ENCODE measurements around the gene HCRTR2.
"Not testable (repeated sequence)": the region's sequence is repeated elsewhere in the genome, so short reads cannot be mapped to it uniquely, and the experiment has no call there.

Gene HCRTR2

DNA sequence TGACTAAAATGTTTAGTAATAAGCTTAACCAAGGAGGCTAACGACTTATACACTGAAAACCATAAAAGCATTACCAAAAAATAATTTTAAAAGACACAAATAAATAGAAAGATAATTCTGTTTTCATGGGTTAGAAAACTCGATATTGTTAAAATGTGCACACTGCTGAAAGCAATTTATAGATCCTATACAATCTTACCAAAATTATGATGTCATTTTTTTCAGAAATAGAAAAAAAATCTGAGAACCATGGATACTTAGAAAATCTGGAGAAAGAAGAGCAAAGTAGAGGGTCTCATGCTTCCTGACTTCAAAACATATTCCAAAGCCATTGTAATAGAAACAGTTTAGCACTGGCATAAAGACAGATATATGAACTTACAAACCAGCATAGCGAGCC, 46.6 kb downstream of the HCRTR2 start:
- no peak for DNase-seq

DNA sequence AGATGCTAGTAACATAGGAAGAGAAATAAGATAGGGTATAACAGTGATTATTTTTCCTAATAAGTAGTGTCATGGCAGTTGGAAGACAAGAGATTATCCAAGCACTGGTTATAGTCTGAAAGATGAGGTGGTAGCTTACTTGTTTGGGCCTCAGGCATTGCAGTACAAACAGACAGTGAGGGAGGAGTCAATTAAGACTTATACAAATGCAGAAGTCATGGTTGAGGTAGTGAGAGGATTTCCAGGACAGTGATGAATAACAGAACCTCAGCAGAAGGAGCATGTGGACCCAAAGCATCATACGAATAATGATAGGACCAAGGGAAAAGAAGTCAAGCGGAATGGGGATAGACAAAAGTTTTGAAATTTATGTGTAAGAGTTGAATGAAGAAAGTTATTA, 53.5 kb downstream of the HCRTR2 start:
- no peak for DNase-seq

DNA sequence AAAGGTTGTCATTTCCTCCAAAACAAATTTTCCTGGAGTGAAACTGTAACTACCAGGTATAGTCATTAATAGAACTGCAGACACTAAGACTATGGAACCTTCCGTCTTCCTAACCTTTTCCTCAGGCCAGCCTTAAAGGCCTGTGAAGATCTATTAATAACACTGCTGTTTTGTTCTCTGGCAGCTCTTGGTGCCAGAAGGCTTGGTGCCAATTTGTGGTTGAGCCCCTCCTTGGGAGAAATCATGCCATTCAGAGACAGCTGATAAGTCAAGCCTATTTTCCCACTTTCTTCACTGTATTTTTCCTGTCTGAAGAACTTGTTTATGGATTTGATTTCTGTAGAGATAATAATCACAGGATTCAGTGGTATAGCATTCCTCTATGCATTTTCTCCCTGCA, 64.8 kb downstream of the HCRTR2 start:
- DNase-seq = no peak

DNA sequence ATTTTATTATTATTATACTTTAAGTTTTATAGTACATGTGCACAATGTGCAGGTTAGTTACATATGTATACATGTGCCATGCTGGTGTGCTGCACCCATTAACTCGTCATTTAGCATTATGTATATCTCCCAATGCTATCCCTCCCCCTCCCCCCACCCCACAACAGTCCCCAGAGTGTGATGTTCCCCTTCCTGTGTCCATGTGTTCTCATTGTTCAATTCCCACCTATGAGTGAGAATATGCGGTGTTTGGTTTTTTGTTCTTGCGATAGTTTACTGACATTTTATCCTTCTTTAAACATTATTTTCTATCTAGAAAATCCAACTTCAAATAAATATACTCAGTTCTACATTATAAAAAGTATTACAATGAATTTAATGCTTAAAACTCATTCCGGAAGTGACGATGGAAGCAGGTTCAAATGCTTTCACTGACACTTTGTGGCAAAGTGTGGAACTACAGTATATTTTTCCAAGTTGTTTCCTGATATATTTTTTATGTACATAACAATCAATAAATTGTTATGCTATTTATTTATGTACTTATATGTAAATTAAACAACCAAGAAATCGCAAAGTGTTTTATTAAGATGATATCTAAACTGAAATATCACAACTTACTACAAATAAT, 66.8 kb downstream of the HCRTR2 start:
- DNase-seq = not testable (repeated sequence)

DNA sequence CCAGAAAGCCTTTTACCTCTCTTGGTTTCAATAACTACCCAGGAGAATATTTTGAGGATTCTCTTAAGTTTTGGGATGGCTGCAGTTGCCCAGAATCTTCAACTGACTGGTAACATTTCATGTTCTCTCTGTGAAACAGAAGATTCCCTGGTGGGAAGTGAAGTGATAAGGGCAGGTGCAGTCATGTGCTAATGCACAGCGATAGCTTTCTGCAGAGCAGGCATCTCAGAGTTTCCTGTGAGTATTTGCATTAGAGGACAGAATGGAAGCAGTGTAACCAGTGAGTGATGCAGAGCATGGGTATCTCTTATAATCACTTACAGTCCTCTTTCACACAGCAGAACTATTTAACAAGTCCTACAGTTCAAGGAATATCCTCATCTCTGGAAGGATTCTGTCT, 76.1 kb downstream of the HCRTR2 start:
- DNase-seq = no peak

DNA sequence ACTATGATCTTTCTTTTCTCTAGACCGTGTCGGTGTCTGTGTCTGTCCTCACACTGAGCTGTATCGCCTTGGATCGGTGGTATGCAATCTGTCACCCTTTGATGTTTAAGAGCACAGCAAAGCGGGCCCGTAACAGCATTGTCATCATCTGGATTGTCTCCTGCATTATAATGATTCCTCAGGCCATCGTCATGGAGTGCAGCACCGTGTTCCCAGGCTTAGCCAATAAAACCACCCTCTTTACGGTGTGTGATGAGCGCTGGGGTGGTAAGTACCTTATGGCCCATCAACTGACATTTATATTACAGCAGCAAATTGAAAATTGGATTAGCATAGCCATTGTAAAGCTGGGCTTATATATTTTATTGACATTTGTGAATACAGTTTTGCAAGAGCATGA, 80.8 kb downstream of the HCRTR2 start:
- DNase-seq = no peak

DNA sequence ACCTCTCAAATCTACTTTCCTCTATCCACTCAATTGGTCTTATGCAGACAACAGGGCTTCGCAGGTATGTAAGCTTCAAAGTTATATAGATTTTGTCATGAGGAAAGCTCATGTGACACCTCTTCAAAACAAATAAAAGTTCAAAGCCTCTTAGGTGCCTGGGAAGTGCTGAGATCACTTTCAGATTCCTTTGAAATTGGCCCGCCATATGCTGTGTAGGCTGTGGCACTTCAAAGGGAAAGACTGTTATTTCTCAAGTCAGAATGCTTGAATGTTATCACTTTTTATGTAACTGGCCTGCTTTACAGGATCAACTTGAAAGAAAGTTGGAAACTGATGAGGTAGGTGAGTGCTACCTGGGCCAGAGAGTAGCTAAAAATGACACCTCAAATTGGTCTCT, 85.9 kb downstream of the HCRTR2 start:
- DNase-seq = no peak

DNA sequence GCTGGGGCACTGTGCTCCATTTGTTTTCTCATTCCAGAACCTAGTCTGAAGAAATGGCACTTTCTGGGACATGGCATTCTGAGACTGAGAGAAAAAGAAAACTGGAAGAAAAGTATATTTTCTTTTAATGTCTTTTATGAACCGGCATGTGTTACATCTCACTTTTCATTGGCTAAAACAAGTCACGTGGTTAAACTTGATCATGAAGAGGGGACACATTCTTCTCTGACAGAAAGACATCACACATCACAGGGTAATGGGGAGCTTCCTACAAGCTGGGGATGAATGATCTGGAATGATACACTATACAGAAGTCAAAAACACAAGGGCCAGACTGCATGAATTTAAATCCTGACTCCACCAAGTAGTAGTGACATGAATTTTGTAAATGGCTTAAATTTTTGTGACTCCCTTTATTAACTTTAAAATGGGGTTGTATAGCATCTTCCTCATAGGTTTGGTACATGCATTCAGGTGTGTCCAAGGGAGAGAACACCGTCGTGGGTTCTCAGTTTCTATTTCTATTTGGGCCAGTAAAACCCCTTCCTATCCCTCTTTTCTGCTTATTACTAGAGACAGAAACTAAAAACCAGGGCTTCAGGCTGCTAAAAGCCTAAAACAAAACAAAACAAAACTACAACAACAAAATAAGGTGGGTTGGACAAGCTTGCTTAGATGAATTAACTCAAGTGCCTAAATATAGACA, 91.2 kb downstream of the HCRTR2 start:
- DNase-seq = no peak

DNA sequence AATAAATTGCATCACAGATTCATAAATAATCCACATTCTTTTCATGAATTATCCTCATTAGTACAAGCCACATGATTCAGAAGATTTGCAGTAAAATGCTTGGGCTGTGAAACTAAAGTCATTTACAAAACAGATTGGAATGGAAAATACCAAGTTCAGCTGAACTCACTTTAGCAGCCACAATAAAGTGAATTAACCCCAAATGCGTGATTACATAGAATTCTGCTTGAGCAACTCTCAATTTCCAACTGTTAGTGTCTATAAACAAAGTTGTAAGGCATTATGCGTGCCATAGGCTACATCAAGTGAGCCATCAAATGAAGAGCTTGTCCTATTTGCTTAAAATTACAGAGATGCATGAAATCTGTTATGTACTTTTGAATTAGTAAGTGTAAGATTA, 92.6 kb downstream of the HCRTR2 start:
- DNase-seq = no peak

DNA sequence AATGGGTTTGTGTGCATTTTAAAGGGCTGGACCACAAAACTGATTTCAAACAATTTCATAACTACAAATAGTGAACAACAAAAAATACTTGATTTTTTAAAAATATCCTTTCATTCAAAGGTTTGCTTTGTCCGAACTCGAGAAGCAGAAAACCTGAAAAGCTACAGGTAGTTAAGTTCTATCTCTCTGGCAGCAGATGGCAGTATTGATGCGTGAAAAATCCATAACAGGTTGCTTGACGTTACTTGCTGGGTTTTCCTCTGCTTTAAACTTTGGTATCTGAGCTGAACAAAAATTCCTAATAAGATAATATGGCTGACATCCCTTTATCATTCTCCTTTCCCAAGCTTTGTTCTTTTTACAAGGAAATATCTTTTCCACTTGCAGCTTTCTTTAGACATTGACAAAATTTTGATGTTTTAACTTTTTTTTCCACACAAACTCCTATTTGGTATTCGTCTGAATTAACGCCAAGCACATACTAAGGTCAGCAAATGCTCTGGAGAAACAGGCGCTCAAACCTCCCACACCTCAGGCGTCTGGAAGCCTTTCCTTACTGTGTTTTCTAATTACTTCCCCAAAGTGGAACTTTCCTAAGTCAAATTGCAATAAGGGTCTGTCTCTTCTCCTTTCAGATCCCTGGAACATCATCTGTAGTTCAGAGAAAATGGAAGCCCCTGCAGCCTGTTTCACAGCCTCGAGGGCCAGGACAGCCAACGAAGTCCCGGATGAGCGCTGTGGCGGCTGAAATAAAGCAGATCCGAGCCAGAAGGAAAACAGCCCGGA, 102.6 kb downstream of the HCRTR2 start:
- DNase-seq = peak; percentile 67

DNA sequence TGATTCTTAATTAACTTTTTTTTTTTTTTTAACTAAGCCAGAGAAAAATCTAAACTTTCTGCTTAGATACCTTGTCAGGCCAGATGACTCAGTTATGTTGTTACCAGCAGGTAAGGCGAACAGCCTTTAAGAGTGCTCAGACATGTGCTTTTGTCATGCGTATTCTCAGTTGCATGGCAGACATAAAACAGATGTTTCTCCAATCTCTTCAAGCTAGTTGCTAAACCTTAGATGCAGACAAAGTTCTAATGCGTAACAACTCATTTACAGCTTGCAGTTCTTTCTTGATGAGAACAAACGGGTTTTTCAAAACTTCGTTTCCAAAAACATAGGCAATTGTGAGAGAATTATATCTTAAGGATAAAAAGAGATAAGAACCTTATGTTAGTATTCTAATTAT, 103.3 kb downstream of the HCRTR2 start:
- no peak for DNase-seq

DNA sequence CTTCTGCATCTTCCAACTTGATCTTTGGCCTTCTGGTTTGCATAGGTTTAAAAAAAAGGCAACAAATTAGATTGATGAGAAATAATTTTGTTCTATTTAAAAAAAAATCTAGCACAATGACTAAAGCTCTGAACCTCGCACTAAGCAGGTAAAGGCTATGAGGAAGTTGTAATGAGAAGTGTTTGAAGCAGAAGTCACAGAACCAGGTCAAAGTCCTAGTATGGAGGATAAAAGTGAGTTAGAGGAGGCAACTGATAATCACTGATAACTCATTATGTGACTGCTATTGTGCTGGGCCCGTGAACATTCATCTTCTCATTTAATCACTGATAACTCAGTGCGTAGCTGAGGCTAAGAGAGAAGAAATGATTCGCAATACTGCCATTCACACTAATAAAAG, 106.9 kb downstream of the HCRTR2 start:
- DNase-seq = no peak

DNA sequence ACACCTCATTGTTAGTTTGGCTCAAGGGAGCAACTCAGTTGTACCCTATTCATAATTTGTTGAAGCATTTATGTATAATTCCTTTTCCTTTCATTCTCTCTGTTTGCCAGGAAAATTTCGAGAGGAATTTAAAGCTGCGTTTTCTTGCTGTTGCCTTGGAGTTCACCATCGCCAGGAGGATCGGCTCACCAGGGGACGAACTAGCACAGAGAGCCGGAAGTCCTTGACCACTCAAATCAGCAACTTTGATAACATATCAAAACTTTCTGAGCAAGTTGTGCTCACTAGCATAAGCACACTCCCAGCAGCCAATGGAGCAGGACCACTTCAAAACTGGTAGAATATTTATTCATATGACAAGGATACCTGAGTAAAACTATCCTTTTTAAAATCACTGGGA, 107.8 kb downstream of the HCRTR2 start:
- no peak for DNase-seq

DNA sequence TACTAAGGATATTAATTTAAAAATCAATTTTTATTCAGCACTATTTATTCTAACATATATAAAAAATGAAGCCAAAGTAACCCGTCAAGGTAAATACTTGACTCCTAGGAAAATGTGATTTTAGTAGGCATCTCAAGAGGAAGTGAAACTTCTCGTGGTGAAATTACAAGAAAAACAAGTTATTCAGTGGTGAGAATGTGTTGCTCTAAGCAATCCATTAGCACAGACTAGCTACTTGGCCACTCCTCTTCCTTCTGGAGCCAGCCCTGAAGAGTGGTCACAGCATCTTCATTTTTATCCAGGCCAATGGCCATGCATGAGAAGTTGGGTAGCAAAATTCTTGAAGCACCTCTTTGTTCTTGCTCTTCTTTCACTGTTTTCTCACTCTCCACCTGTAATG, 112.5 kb downstream of the HCRTR2 start:
- no peak for DNase-seq

DNA sequence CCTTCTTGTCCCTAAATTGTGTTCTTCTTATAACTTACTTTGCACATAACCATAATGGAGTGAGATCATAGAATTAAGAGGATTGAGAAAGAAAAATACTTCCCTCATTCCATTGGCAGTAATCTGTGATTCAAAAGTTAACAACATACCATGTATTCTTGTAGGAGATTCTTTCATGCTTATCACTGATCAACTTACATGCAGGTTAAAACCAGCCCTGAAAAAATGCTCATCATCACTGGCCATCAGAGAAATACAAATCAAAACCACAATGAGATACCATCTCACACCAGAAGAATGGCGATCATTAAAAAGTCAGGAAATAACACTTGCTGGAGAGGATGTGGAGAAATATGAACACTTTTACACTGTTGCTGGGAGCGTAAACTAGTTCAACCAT, 116.4 kb downstream of the HCRTR2 start:
- no peak for DNase-seq

DNA sequence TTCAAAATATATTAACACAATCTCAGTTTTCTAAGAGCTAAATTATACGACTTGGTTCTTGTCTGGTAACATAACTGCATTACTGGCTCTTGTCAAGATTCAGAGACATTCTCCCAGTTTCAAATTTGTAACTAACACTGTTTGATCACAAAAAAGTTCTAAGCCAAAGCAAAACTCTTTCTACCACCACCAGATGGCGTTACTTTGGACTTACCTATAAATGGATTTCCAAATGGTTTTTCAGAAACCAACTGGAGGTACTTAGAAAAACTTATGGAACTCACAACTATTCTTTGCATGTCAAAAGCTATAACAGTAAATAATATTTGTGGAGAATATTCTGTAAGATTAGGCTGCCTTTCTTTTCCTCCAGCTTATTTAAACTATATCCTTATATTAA, 118.8 kb downstream of the HCRTR2 start:
- DNase-seq = no peak

DNA sequence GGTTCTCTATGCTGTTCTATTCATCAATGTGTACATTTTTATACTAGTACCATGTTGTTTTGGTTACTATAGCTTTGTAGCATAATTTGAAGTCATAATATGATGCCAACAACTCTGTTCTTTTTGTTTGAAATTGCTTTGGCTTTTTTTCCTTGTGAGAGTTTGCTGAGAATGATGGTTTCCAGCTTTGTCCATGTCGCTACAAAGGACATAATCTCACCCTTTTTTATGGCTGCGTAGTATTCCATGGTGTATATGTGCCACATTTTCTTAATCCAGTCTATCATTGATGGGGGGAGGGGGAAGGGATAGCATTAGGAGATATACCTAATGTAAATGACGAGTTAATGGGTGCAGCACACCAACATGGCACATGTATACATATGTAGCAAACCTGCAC, 122.9 kb downstream of the HCRTR2 start:
- DNase-seq = not testable (repeated sequence)

DNA sequence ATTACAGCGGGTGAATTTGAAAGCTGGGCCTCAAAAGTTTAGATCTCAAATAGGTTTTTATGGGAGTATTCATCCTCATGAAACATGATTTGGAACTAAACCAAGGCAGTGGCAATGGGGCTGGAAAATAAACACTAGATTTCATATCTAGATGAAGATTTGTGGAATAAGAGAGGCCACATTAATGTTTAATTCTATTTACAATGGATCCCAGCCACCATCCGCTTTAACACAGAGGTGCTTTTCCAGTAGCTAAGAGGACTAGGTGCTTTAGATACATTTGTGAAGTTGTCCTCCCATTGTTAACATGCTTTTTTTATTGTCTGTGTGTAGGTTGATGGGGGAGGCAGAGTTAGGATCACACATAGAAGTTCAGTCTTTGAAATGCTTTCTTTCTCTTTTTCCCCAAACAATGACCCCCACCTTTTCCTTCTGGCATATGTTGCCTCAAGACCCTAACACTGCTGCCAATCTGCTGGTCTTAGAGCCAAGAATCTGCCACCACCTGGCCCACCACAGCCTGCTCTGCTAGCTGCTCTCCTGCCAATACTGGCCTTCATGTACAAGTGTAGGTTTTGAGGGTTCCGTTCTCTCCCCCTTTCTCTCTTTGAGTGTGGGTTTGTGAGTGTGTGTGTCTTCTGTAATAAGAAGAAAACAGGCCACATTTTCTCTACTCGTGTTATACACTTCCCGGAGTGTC, 125.1 kb downstream of the HCRTR2 start:
- DNase-seq = peak; percentile 96

DNA sequence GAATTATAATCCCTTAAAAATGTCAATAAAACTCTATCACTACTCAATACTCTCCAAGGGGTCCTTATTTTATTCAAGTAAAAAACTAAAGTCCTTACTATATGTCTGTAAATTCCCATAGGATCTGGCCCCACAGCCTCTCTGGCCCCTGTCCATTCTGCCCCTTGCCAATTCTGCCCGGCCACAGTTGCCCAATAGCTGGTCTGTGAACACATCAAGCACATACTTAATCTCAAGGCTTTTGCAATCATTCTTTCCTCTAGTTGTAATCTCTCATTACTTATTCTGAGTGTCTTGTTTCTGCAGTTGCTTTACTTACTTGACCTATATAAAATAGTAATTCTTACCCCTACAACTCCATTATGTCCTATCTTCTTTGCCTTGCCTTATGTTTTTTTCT, 130.4 kb downstream of the HCRTR2 start:
- no peak for DNase-seq

DNA sequence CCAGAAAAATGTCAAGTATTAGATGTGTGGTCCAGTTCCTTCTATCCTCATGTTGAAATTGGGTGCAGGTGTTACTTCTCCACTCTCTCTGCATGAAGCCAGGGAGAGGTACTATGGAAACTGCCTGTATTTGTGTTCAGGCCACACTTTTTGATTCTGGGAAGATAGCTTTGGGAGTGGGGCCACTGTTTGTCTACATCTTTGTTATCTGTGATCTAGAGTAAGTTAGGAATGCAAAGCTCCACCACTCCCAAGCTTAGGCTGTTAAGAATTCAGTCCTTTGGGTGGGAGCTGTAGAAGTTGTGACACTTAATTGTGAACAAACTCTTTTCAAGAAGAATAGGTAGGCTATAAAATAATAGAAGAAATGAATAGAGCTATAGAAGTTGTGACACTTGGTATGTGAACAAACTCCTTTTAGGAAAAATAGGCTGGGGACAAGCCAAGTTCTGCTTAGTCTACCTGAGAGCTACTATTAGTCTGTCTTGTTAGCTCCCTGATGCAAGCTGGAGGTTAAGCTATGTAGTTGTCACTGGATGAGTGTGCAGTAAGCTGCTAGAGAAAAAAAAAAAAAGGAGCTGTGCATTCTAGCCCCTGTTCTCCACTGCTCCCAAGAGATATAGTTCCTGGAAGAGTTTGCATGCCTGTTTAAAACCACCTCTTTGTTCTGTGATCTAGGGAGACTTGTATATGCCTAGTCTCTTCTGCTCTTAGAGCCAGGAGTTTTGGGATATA, 145.8 kb downstream of the HCRTR2 start:
- DNase-seq = no peak

DNA sequence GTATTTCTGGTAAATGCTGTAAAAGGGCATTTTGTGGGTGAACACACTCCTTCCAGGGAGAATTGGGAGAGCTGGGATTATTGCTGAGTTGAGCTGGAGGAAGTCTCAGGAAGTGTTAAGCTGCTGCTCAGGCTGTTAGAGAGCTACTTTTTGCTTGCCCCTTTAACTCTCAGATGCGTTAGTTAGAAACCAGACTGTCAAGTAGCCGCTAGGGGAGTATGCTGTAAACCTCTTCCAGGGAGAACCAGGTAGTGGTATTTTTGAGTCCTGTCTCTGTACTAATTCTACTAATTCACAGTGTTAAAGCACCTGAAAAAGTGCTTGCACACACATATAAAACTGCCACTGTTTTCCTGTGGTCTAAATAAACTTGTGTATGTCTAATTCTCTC, 146.4 kb downstream of the HCRTR2 start:
- DNase-seq = no peak

DNA sequence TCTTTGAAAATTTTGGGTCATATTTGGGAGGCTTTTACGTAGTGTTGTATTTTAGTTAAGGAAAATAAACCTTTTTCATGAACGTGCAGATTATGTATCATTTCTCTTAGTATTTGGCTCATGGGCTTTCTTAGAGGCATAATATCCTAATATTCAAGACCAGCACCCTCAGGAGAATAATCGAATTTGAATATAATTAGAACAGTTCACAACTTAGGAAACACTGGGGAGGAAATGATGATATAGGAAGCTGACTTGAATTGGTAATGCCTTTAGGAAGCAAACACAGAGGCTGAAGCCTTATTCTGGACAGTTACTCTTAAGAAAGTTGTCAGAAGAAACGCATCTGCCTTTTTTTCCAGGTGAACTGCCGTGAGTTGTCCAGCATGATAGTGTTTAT, 152.9 kb downstream of the HCRTR2 start, which contains the start of gene GFRAL:
Gene GFRAL, plus strand, starts transcription at position 301 of the 400 bp plus-strand sequence. Its CDS starts 86 bp downstream, at position 387.
- DNase-seq = no peak
